Measurements from ENCODE around the gene STK40.

Gene STK40

DNA sequence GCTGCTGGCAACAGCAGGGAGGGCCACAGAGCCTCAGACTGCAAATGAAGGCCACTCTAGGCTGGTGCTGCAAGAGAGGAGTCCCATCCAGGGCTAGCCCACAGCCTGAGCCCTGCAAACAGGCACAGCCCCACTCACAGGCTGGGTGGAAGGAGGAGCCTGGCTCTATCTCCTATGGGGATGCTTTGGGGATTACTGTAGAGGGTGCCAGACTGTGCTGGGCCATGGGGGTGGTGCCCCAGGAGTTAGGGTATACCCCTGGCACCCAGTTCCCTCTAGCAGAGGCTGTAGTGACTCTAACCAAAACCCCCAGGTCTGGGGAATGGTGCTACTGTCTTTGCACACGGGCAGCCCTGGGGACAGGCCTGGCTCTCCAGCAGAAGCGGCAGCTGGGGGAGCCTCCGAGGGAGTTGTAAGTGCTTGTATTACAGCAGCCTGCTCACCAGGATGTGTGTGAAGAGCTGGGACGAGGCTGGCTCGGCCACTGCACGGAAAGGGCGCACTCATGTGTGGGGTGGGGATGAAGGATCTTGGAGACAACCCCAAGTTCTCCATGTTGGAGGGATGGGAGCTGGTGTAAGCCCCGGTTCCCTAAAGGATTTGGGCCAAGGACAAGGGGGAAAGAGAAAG lies 38.9 kb downstream of the STK40 start:
- no peak for DNase-seq (ENCODE audit: low read depth in 2 of 3, low spot score in 2 of 3)

DNA sequence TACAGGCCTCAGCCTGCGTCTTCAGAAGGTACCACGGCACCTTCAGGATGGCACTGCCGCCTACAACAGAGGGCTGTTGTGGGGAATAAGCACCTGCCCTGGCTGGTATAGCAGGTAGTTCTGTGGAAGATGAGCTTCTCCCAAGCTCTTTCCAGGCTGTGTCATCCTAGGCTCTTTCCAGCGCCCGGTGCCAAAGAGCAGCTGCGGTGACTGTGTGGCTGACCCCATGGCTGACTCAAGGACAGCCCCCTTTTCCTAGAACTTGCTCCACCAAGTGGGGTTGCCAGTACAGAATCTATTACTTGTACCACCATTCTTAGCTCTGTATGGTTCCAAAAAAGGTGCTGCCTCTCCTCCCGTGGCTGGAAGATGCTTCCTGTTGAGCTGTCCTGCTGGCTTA lies 40.4 kb downstream of the STK40 start:
- no peak for DNase-seq (ENCODE audit: low read depth in 2 of 3, low spot score in 2 of 3)

DNA sequence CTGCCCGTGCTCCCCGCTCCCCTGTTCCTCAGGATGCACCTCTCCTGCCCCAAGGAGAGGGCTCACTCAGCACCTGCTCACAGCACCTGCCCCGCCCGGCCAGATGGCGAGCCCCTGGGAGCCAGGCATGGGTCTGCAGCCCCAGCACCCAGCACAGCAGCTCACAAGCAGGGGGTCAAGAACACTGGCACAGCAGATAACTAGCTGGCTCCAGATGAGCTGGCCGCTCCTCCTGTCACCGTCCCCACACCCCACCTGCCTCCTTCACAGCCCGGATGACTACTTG lies 41.4 kb downstream of the STK40 start:
- DNase-seq (ENCODE audit: low read depth in 2 of 3, low spot score in 2 of 3): no peak

GRCh38 chr1:36343651-36344394 lies 41.9 kb downstream of the STK40 start:
- no peak for DNase-seq (ENCODE audit: low read depth in 2 of 3, low spot score in 2 of 3)

DNA sequence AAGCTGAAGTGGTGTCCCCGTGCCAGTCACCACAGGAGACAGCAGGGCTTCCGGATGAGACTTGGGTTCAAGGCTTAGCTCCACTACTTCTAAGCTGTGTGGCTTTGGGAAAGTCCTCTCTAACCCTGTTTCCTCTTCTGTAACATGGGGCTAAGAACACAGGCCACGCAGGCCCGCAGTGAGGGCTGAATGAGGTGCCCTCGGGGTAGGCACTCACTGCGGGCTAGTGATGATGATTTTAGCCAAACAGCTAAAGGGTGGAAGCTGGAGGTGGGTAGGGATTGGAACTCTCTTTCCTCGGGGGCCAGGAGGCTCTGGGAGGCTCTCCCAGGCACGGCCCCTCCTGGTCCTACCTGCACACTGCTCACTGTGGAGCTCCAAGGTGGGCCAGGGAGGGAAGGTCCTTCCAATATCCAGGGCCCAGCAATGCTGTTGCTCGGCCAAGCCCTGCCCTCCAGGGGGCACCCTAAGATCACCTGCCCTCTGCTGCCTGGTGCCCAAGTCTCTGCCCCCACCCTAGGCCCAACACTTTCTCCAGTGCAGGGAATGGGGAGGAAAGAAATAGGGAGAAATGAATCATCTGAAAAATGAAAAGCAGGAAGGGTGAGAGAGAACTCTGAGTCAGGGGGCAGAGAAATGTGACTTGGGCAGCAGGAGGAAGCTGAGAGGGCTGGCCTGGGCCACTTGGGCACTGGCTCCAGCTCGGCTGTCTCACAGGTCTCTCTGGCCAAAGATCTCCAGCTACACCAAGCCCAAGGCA lies 43.1 kb downstream of the STK40 start:
- DNase-seq (ENCODE audit: low read depth in 2 of 3, low spot score in 2 of 3): no peak

DNA sequence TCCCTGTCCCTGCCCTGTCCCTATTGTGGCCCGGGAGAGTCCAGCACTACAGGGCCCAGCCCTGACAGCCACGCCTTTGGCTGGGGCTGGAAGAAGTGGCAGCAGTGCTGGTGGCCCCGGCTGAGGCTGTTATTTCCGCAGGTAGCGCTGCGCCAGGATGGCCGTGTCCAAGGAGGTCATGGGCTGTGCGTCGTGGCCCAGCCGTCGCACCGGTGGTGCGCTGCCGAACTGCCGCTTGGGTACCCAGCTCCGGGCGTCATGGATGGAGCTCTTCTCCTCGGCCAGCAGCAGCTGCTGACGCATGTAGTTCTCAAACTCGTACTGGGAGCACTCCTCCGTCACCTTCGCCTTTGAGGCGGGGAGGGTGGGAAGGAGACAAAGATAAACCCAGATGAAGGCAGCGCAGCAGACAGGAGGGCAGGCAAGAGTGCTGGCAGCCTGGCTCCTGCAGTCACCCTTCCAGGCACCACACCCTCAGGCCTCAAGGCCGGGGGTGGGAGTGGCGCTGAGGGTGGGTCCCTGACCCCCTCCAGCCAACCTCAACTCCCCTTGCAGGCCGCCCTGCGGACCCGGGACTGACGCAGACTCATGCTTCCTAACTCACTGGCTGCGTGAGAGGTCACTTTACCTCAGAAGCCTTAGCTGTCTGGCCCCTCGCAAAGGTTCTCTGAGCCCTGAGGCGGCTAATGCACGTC lies 44.0 kb downstream of the STK40 start:
- DNase-seq (ENCODE audit: low read depth in 2 of 3, low spot score in 2 of 3): no peak

DNA sequence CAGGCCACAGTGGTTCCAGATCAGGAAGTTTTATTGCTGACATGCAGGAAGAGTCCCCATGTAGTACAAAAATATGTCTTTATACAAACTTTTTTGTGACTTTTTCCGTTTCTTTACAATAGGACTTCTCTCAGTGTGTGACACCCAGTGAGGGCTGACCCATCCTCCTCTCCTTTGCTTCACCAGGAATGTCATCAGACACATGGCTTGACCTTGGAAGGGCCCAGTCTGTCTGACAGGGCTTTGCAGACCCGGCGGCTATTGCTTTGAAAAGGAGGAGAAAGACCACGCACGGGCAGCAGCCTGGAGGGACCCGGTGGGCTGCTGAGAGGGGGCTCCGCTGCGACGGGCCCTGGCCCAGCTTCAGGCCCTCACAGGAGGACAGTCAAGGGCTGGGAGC lies 46.1 kb downstream of the STK40 start:
- DNase-seq (ENCODE audit: low read depth in 2 of 3, low spot score in 2 of 3): no peak

DNA sequence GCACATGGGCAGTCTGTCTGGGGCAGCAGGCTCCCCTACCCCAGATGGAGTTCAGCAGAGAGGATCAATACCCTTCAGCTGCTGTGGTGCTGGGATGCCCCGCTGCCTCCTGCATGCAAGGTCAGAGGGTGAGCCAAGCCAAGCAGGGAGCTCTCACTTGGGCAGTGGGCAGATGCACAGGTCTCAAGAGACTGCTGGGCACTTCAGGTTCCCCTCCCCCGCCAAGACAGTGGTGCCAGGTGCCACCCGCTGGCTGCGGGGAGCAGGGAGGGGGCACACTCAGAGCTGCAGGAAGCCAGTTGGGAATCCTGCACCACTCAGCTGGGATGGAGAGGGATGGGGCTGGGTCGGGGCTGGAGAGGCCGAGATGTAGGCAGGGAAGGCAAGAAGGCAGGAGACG lies 46.5 kb downstream of the STK40 start:
- no peak for DNase-seq (ENCODE audit: low read depth in 2 of 3, low spot score in 2 of 3)

DNA sequence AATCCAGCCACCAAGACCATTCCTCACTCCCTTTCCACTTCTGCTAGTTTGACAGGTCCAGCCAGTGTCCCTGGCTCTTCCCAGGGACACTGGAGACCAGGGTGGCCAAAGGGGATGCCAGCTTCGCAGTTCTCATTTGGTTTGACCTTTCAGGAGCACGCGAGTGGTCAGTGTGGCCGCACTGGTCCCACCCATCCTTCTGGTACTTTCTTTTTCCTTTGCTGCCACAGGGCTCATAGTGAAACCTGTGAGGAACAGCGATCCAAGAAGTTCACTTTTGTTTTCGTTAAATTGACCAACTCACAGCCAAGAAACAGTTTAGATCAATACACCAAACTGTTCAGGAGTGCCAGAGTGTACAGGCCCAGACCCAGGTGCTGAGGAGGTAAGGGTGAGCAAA lies 47.9 kb downstream of the STK40 start:
- DNase-seq (ENCODE audit: low read depth in 2 of 3, low spot score in 2 of 3): no peak

DNA sequence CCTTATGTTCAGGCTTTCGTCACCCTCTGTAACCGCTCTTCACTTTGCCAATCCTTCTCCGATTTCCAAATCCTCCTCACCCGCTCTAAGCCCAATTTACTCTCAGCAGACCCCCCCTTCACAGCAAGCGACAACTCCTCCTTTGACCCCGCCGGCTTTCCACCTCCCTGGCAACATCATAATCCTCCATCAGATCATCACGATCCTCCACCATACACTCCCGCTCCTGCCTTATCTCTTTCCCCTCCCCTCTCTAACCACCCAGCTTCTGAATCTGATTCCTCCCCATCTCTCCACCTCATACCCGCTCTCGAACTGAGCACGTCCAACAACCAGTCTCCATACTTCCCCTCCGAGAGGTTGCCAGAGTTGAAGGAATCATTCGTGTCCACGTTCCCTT lies 54.8 kb downstream of the STK40 start:
- DNase-seq (ENCODE audit: low read depth in 2 of 3, low spot score in 2 of 3): no peak

DNA sequence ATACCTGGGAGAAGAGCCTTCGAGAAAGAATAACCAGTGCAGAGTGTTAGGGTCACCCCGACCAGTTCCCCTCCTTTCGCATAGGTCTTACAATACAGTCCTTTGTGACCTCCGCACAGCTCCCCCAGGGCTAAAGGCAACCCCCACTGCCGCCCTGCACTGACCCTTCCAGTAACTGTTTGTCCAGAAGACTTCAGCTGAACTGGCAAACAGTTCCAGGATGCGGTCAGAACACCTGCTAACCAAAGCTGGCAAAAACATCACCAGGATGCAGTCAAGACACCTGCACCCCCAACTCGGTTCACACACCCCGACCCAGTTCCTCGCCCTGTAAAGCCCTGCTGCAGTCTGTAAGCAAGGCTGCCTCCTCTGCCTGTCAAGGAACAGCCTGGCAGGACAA lies 55.9 kb downstream of the STK40 start:
- DNase-seq (ENCODE audit: low read depth in 2 of 3, low spot score in 2 of 3): no peak

DNA sequence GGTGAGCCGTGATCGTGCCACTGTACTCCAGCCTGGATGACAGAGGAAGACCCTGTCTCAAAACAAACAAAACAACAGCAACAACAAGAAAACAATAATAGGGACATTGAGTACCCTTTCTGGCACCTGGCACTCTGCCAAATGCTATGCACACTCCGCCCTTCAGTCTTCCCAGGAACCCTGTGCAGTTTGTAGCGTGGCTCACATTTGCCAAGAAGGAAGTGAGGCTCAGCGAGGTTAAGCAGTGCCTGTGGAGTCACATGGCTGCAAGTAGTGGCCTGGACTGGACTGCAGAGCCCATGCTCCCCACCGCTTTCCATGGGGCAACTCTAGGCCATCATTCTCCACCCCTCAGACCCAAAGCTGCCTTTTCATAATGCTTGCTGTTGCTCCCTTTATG lies 57.0 kb downstream of the STK40 start:
- no peak for DNase-seq (ENCODE audit: low read depth in 2 of 3, low spot score in 2 of 3)

- no peak for DNase-seq (ENCODE audit: low read depth in 2 of 3, low spot score in 2 of 3)
Measured at GRCh38 chr1:36328088-36328480, 57.6 kb downstream of the STK40 start.

- no peak for DNase-seq (ENCODE audit: low read depth in 2 of 3, low spot score in 2 of 3)
Measured at GRCh38 chr1:36327421-36328087, 58.2 kb downstream of the STK40 start.

- DNase-seq (ENCODE audit: low read depth in 2 of 3, low spot score in 2 of 3): no peak
Measured at GRCh38 chr1:36326499-36326898, 59.2 kb downstream of the STK40 start.

- DNase-seq (ENCODE audit: low read depth in 2 of 3, low spot score in 2 of 3): no peak
Measured at GRCh38 chr1:36324353-36324703, 61.4 kb downstream of the STK40 start.

DNA sequence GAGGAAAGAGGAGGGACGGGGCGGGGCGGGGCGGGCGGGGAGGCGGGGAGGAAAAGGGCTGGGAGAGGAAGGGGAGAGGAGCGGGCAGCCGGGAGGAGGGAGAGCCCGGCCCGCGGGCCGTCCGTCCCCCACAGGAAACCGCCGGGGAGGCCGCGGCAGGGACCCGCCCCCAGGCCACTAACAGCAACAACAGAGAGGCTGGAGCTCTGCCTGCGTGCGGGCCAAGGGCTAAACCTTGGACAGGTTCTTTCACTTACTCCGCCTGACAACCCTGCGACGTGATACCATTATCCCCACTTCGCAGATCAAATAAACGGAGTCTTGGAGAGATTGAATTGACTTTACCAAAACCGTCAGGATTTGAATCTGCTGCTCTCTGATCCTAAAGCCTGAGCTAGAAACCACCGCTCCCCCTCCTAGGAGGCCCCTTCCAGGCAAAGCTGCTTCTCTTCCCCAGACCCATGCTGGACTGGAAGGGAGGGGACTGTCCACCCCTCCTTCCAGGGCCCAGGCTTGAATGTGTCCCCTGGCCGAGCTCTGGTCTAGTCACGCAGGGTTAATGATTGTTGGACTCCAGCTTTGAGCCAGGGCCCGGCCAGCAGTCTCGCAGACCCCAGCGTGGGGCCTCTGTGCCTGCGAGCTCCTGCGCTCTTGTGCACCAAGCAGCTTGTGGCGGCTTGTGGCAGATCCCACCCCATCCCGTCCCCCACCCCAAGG lies 61.9 kb downstream of the STK40 start, which contains the start of gene EVA1B:
EVA1B (minus strand) TSS at position 10 of the 717 bp plus-strand sequence. CDS start 608 bp downstream, outside the sequence.
- no peak for DNase-seq (ENCODE audit: low read depth in 2 of 3, low spot score in 2 of 3)

DNA sequence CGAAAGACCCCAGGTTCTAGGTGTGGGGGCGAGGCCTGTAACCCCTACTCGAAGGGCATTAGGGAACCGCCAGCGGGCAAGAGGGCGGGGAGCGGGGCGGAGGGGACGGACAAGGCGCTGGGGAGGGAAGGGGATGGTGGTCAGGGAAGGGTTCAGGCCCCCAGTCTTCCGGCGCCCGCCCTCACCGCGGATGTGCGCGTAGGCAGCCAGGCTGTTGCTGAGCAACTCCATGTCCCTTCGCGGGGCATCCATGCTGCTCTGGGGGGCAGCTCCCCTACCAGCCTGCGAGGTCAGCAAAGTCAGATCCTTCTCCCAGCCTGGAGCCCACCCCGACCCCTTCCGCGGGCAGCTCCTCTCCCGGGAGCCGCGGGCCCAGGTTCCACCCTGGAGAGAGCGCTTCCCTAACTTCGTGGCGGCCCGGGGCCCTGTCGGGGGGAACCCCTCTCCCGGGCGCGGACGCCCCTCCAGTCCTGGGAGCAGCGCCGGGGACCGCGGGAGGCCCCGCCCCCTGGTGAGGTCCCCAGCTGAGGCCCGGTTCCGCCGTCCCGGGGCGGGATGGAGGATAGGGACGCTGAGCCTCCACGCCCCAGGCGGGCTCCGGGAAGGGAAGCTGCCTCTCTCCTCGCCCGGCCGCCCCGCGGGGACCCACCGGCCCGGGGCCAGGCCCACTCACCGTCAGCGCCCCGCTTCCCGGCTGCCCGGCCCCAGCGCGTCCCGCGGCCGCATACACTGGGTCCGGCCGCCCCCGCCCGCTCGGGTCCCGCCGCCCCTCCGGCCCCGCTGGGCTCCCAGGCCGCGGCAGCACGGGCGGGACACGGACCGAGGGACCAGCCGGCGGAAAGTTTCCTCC lies 62.7 kb downstream of the STK40 start:
- DNase-seq (ENCODE audit: low read depth in 2 of 3, low spot score in 2 of 3): no peak

GRCh38 chr1:36322041-36322785 lies 63.5 kb downstream of the STK40 start:
- no peak for DNase-seq (ENCODE audit: low read depth in 2 of 3, low spot score in 2 of 3)

Measured in activated CD8-positive, alpha-beta memory T cell treated with anti-CD3 and anti-CD28 coated beads for 48 hours (primary cell).